Calu3 (cell line): ENCODE results near the gene KIF17. TPM values are rescaled to one million over a fixed set of nuclear protein-coding genes. Genes with fewer than 3 reads are reported as not detected.

Experiments
- BruUV-seq: library from RNA; stranded (reverse); fragments of 400-500 nt; replicated peaks from 2 replicates; lab custom pipeline; 2021; lab: Mats Ljungman, UMichigan
- CTCF ChIA-PET: fragments of 300-600 bp; sonication (Branson Sonifier 250); formaldehyde crosslinking; loops from one replicate; lab custom pipeline; 2022; ENCODE audit warnings: antibody characterized with exemption; lab: Charles Lee
- DNase-seq: peaks from one replicate; pipeline ENCODE4 v3.0.0; 2022
- H3K27ac Mint-ChIP-seq: one replicate; pipeline ENCODE4 v1.8.0; 2022; ENCODE audit warnings: mixed read lengths; ENCODE audit not compliant: unreplicated experiment
- H3K27me3 Mint-ChIP-seq: one replicate; pipeline ENCODE4 v1.8.0; 2022; ENCODE audit warnings: mixed read lengths; ENCODE audit not compliant: unreplicated experiment
- H3K36me3 Mint-ChIP-seq: one replicate; pipeline ENCODE4 v1.8.0; 2022; ENCODE audit warnings: mild to moderate bottlenecking, moderate library complexity, mixed read lengths; ENCODE audit not compliant: insufficient read depth, unreplicated experiment
- H3K4me1 Mint-ChIP-seq: one replicate; pipeline ENCODE4 v1.8.0; 2022; ENCODE audit warnings: mild to moderate bottlenecking, low read depth, mixed read lengths; ENCODE audit not compliant: unreplicated experiment
- H3K4me3 Mint-ChIP-seq: one replicate; pipeline ENCODE4 v1.8.0; 2022; ENCODE audit warnings: mild to moderate bottlenecking, low read depth, moderate library complexity, mixed read lengths; ENCODE audit not compliant: unreplicated experiment
- H3K9me3 Mint-ChIP-seq: one replicate; pipeline ENCODE4 v1.8.0; 2022; ENCODE audit warnings: low read depth, mixed read lengths; ENCODE audit not compliant: unreplicated experiment
- CTCF ChIP-seq: fragments of 200-600 bp; IDR thresholded peaks from one replicate; pipeline ENCODE4 v1.8.0; 2022; ENCODE audit warnings: antibody characterized with exemption; ENCODE audit not compliant: unreplicated experiment
- intact Hi-C: fragments of 100-400 bp; cut with micrococcal nuclease; formaldehyde crosslinking; loops from one replicate; pipeline ENCODE4 v1.10.0; 2022; ENCODE audit not compliant: unreplicated experiment
- total RNA-seq: library from RNA; stranded (reverse); gene quantifications from 2 replicates; pipeline ENCODE4 v1.2.3, GENCODE V29; 2022

Gene KIF17
- total RNA-seq, 1 experiment from 2014 or later = not detected

DNA sequence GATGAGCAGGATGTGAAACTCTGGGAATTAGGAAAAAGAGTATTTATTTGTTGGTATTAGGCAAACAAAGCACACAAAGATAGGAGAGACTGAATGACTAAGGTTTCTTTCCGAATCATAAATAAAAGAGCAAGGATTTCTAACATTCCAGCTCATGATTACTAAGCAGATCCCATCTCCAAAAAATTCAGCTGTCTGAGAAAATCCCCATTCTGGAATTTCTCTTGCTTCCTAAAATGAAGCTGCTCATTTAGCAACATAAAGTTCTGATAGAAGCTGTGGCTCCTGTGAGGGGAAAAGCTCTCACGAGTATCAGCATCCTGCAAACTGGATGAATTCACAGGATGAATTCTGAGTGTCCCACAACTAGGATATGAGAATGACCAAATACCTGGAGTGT, 21.4 kb upstream of the KIF17 start:
- Mint-ChIP-seq H3K27ac (no peak overlapping the region), H3K9me3 (no peaks in the 10 kb centered on the region), H3K27me3 (no peaks in the 10 kb centered on the region), H3K4me1 (no peaks in the 10 kb centered on the region), H3K4me3 (no peak overlapping the region), H3K36me3 (peaks cover 5% of the 10 kb centered on the region)
- intact Hi-C loops = no loop called here
- CTCF ChIA-PET = no interaction called here
- no peak for TF ChIP-seq CTCF
- no peak for DNase-seq
- BruUV-seq = no TSS peak

DNA sequence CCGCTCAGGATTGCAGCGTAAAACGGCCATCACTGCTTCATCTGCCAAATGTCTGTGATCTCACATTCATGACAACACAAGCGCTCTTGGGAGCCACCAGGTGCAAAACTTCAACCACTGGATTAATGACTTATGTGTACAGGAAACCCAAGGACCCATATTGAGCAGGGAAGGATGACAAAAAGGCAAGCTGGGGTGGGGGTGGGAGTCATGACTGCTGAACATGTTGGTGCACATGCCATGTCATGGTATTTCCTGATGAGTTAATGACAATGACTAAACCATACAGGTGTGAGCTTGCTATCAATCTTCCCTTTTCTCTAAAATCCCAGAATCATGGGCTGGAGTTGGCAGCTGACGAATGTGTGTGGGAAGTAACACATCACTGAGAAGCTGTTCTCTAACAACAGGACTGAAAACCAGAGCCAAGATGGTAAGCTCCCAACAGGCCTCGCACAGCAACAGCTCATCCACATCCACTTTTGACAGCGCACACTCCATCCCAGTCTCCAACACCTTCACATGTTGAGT, 17.8 kb upstream of the KIF17 start:
- no TSS peak for BruUV-seq
- DNase-seq = no peak
- Mint-ChIP-seq H3K9me3 (no peaks in the 10 kb centered on the region), H3K4me1 (no peaks in the 10 kb centered on the region), H3K4me3 (no peak overlapping the region), H3K27ac (no peak overlapping the region), H3K27me3 (peaks cover 4% of the 10 kb centered on the region), H3K36me3 (peaks cover 21% of the 10 kb centered on the region)
- intact Hi-C loops = no loop called here
- CTCF ChIA-PET = no interaction called here
- no peak for TF ChIP-seq CTCF

- H3K4me3 Mint-ChIP-seq = peak overlapping the region; percentile 88
- H3K9me3 Mint-ChIP-seq = no peaks in the 10 kb centered on the region
- peaks cover 25% of the 10 kb centered on the region for H3K27me3 Mint-ChIP-seq
- no peak for TF ChIP-seq CTCF
- H3K36me3 Mint-ChIP-seq = peaks cover 21% of the 10 kb centered on the region
- CTCF ChIA-PET = interaction anchor here (1.1 to 2.4 kb wide), 3 partner anchors 36 to 462 kb away, joined by 3 to 11 read pairs (median 3); no protein-coding TSS in a partner anchor
- intact Hi-C loops = loop anchor here (5.0 kb wide), 1 partner anchor 36 kb away; no protein-coding TSS in a partner anchor
- peak overlapping the region; percentile 81 for H3K27ac Mint-ChIP-seq
- no peaks in the 10 kb centered on the region for H3K4me1 Mint-ChIP-seq
- BruUV-seq = no TSS peak
- no peak for DNase-seq
These were observed 15.7 kb upstream of the KIF17 start for GRCh38 chr1:20733360-20733975.

DNA sequence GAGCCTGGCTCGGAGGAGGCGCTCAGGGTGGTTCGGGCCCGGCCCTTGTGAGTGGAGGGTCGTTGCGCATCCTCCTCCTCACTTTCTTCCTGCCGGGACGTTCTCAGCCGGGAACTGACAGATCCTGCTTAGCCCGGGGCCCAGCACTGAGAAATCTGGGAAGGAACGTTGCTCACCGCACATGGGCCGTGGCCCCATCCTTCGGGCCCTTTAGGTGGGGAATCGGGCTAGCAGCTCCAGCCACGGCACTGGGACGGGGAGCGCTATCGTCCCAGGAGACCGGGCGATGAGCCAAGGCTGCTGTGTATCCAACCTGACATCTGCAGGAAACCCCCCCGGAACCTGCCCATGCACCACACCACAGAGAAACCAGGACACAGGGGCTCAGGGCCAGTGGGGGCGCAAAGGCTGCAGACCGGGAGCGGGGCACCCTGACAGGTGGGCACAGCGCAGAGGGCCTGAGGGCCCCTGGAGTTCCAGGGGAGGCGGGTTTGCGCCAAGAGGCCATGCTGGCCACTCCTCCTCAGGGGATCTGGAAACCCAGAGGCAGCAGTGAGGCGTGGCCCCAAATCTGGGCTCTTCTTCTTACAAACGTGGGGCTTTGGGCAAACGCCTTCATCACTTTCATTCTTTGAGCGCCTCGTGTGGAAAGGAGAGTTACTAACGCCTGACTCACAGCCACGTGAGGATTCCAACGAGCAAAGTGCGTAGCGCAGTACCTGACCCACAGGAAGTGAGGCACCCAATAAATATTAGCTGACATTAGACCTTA, 15.0 kb upstream of the KIF17 start, which contains the start of gene SH2D5:
SH2D5 (minus strand) TSS at position 116 of the 772 bp plus-strand sequence. CDS start 4,659 bp downstream, outside the sequence.
- peak; percentile 71 for DNase-seq
- CTCF ChIA-PET = interaction anchor here (1.0 to 2.4 kb wide), 4 partner anchors 15 to 463 kb away, joined by 3 to 11 read pairs (median 4); partner anchors contain the start of gene KIF17
- TF ChIP-seq CTCF = no peak
- Mint-ChIP-seq H3K36me3 (peaks cover 21% of the 10 kb centered on the region), H3K9me3 (no peaks in the 10 kb centered on the region), H3K4me1 (peaks cover 6% of the 10 kb centered on the region), H3K4me3 (peak within 1 kb of the TSS; percentile 88), H3K27me3 (peaks cover 27% of the 10 kb centered on the region), H3K27ac (peak within 1 kb of the TSS; percentile 81)
- BruUV-seq = no TSS peak
- intact Hi-C loops = loop anchor here (5.0 kb wide), 1 partner anchor 35 kb away; no protein-coding TSS in a partner anchor
